ENCODE measurements around the gene ERCC3.

The ERCC3 gene

DNA sequence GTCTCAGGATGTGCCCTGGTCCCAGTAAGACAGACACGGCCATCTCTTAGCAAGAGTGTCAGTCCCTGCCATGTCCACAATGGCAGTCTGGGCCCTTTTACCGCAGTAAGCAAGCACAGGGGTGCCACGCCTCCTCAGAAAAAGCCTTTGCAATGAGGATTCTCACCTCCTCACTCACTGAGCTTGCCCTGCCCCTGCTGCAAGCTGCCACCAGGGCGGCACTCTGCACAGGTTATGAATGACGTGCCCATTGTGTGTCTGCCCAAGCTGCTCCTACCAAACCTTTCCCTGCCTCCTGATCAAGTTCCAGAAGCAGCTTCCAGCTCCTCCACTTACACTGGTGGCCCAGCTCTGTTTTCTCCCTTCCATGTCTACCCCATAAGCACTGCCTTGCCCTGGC lies 23.3 kb downstream of the ERCC3 start:
- H3K27ac ChIP-seq: no peak overlapping the region

GRCh38 chr2:127261804-127262406 lies 32.0 kb downstream of the ERCC3 start:
- Histone ChIP-seq H3K36me3 (peaks cover 57% of the 10 kb centered on the region), H3K4me1 (ENCODE audit: control insufficient read depth in 1 of 2, insufficient read depth in 1 of 2, low read depth in 1 of 2, low read length in 1 of 2) (peaks cover 0 to under 1% of the 10 kb centered on the region in 2 experiments), H3K27me3 (no peaks in the 10 kb centered on the region), H3K27ac (no peak overlapping the region), H3K9me3 (no peaks in the 10 kb centered on the region), H3K4me3 (ENCODE audit: low read depth in 1 of 2, low read length in 1 of 2) (no peak overlapping the region)
- no peak for TF ChIP-seq CTCF (IDR thresholded peaks at IDR 0.05)

More for the DNA sequence above, 23.3 kb downstream of the ERCC3 start:
- Histone ChIP-seq H3K9me3 (no peaks in the 10 kb centered on the region), H3K4me3 (ENCODE audit: low read depth in 1 of 2, low read length in 1 of 2) (no peak overlapping the region), H3K4me1 (ENCODE audit: control insufficient read depth in 1 of 2, insufficient read depth in 1 of 2, low read depth in 1 of 2, low read length in 1 of 2) (no peaks in the 10 kb centered on the region), H3K36me3 (peaks cover 81% of the 10 kb centered on the region), H3K27me3 (no peaks in the 10 kb centered on the region)
- no peak for TF ChIP-seq CTCF (IDR thresholded peaks at IDR 0.05)

DNA sequence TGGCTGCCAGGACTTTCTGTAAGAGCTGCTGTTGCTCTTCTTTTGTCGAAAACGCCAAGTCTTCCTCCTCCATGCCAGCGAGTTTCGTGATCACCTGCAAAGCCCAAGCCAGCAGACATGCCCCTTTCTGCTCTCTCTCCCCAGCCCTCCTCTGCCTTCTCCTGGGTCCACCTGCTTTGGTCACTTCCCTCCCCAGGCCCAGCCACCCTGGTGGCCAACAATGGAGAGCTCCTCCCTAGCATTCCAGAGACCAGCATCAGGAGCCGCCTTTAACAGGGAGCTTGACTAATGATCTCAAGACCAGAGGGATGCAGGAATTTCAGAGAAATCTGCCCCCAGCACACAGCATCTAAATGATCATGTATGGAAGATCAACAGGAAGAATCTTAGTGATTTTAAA lies 34.6 kb downstream of the ERCC3 start:
- Histone ChIP-seq H3K27ac (no peak overlapping the region), H3K9me3 (no peaks in the 10 kb centered on the region), H3K36me3 (peaks cover 56% of the 10 kb centered on the region), H3K4me1 (ENCODE audit: control insufficient read depth in 1 of 2, insufficient read depth in 1 of 2, low read depth in 1 of 2, low read length in 1 of 2) (peaks cover 7 to 9% of the 10 kb centered on the region in 2 experiments), H3K4me3 (ENCODE audit: low read depth in 1 of 2, low read length in 1 of 2) (no peak overlapping the region), H3K27me3 (no peaks in the 10 kb centered on the region)
- no peak for TF ChIP-seq CTCF (IDR thresholded peaks at IDR 0.05)

DNA sequence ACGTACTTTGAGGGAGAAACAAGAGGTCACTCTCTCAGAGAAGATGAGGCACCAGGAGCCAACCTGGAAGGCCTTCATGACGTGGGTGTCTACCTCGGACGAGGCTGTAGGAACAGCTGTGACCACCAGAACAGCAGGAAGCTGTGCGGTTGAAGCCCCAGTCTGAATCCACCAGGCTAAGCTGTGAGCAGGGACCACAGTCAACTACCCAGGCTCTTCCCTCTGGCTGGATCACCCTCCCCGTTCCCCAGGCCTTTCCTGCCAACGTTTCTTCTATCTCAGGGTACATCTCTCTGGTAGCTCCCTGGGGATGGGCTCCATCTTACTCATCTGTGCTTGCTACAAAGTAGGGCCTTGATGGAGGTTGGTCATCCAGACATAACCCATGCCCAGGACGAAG lies 37.1 kb downstream of the ERCC3 start:
- Histone ChIP-seq H3K27me3 (no peaks in the 10 kb centered on the region), H3K9me3 (no peaks in the 10 kb centered on the region), H3K4me1 (ENCODE audit: control insufficient read depth in 1 of 2, insufficient read depth in 1 of 2, low read depth in 1 of 2, low read length in 1 of 2) (peaks cover 7 to 9% of the 10 kb centered on the region in 2 experiments), H3K27ac (peak overlapping the region; percentile 30), H3K36me3 (peaks cover 49% of the 10 kb centered on the region), H3K4me3 (ENCODE audit: low read depth in 1 of 2, low read length in 1 of 2) (no peak overlapping the region)
- TF ChIP-seq CTCF (IDR thresholded peaks at IDR 0.05): no peak

DNA sequence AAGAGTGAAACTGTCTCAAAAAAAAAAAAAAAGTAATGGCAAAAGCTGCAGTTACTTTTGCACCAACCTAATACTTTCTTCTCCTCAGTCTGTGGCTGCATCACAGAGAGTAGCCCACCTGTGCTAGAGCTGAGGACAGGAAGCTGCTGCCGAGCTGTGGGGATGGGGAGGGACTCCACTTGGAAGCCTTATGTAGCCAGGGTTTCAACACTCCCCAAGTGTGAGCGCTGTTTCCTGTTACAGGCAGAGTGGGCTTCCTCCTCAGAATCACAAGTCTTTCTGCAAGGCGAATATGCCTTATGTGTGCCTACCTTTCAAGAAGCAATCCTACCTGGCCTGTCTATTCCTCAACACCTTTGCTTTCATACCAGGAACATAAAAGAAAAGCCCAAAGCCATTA lies 37.6 kb downstream of the ERCC3 start:
- H3K4me1 ChIP-seq (ENCODE audit: control insufficient read depth in 1 of 2, insufficient read depth in 1 of 2, low read depth in 1 of 2, low read length in 1 of 2): peaks cover 7 to 9% of the 10 kb centered on the region in 2 experiments
- H3K27me3 ChIP-seq: no peaks in the 10 kb centered on the region
- H3K4me3 ChIP-seq (ENCODE audit: low read depth in 1 of 2, low read length in 1 of 2): no peak overlapping the region
- peaks cover 45% of the 10 kb centered on the region for H3K36me3 ChIP-seq
- TF ChIP-seq CTCF (IDR thresholded peaks at IDR 0.05): no peak
- H3K27ac ChIP-seq: peak overlapping the region; percentile 30
- no peaks in the 10 kb centered on the region for H3K9me3 ChIP-seq

All from neutrophil (primary cell).